HCT116 (cell line): ENCODE measurements around the gene TMEM204.

Source experiments
- ELF1 ChIP-seq: IDR thresholded peaks from 2 replicates; pipeline ENCODE4 v1.6.1; 2012; ENCODE audit warnings: low read depth, borderline replicate concordance
- EZH2 ChIP-seq: fragments of 200-600 bp; sonication (generic); IDR thresholded peaks from 2 replicates; pipeline ENCODE4 v1.6.1; 2017; ENCODE audit warnings: antibody characterized with exemption, mixed run types
- EZH2phosphoT487 ChIP-seq: fragments of 200-600 bp; IDR thresholded peaks from 2 replicates; pipeline ENCODE4 v1.6.1; 2018; ENCODE audit warnings: antibody characterized with exemption, borderline replicate concordance
- JUND ChIP-seq: IDR thresholded peaks from 2 replicates; pipeline ENCODE4 v1.6.1; 2012
- POLR2A ChIP-seq: IDR thresholded peaks from 2 replicates; pipeline ENCODE4 v1.7.0; 2011; ENCODE audit warnings: borderline replicate concordance; ENCODE audit not compliant: insufficient read depth, insufficient read length; ENCODE audit errors: extremely low read depth
- POLR2AphosphoS5 ChIP-seq: IDR thresholded peaks from 2 replicates; pipeline ENCODE4 v1.6.1; 2011; ENCODE audit warnings: mild to moderate bottlenecking, low read depth, low read length, moderate library complexity
- RAD21 ChIP-seq: IDR thresholded peaks from 2 replicates; pipeline ENCODE4 v1.6.1; 2012; ENCODE audit warnings: low read depth, mild to moderate bottlenecking
- SP1 ChIP-seq: IDR thresholded peaks from 2 replicates; pipeline ENCODE4 v1.6.1; 2012; ENCODE audit warnings: low read depth
- SRF ChIP-seq: IDR thresholded peaks from 2 replicates; pipeline ENCODE4 v1.6.1; 2012; ENCODE audit warnings: low read depth
- YY1 ChIP-seq: IDR thresholded peaks from 2 replicates; pipeline ENCODE4 v1.6.1; 2011; ENCODE audit warnings: low read length, low read depth, moderate library complexity, mild to moderate bottlenecking; ENCODE audit not compliant: insufficient replicate concordance; ENCODE audit errors: extremely low read depth
- ZNF274 ChIP-seq: fragments of 200-500 bp; sonication (Bioruptor generic); IDR thresholded peaks from 2 replicates; pipeline ENCODE4 v1.6.1; 2014; ENCODE audit warnings: mild to moderate bottlenecking, low read depth, low read length, inconsistent platforms
- TF ChIP-seq, protein P1 (sequence below), 3 experiments: fragments of 200-600 bp in 1 of 3; sonication (generic) in 1 of 3; IDR thresholded peaks in 2 of 3; conservative IDR thresholded peaks in 1 of 3; 2 replicates each; pipeline ENCODE4 v1.5.1; 2012 to 2017; ENCODE audit warnings: low read depth in 2 of 3, low read length in 2 of 3, antibody characterized with exemption in 1 of 3, borderline replicate concordance in 1 of 3, control low read depth in 1 of 3, mild to moderate bottlenecking in 1 of 3, mixed read lengths in 1 of 3, mixed run types in 1 of 3, moderate library complexity in 1 of 3; ENCODE audit not compliant: insufficient read depth in 1 of 3
- TF ChIP-seq, protein P2 (sequence below): IDR thresholded peaks from 2 replicates; pipeline ENCODE4 v1.6.1; 2012; ENCODE audit warnings: low read depth
- TF ChIP-seq, protein P3 (sequence below): IDR thresholded peaks from 2 replicates; pipeline ENCODE4 v1.6.1; 2012

DNA sequence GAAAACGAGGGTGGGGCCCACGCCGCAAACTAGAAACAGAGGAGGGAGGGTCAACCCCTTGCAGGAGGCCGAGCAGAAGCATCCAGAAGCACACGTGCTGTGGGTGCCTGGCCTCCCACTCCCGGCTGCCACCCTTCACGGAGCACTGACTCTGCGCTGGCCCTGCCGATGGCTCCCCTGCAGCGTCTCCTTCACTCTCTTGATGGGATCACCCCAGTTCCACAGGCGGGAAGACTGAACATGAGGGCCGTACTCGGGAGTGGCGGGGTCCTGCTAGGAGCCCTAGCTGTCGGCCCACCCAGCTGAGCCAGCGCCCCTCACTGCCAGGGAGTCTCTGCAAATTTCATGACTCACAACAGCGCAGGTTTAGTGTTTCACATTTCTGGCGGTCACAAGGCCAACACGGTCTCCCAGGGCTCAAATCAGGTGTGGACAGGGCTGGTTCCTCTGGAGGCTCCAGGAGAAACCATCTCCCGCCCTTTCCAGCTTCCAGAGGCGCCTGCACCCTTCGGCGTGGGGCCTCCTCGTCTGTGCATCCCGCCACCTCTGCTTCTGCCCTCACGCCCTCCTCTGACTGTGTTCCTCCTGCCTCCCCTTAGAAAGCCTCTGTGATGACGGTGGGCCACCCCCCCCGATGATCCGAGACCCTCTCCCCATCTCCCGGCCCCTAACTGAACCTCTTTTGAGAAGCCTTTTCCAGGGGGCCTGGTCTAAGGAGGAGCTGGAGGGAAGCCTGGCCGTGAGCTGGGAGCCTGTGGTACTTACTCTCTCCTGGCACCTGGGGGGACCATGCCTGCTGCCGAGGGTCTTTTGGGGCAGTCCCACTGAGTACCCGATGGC is 46.7 kb upstream of the TMEM204 start:
- TF ChIP-seq, protein P1, sequence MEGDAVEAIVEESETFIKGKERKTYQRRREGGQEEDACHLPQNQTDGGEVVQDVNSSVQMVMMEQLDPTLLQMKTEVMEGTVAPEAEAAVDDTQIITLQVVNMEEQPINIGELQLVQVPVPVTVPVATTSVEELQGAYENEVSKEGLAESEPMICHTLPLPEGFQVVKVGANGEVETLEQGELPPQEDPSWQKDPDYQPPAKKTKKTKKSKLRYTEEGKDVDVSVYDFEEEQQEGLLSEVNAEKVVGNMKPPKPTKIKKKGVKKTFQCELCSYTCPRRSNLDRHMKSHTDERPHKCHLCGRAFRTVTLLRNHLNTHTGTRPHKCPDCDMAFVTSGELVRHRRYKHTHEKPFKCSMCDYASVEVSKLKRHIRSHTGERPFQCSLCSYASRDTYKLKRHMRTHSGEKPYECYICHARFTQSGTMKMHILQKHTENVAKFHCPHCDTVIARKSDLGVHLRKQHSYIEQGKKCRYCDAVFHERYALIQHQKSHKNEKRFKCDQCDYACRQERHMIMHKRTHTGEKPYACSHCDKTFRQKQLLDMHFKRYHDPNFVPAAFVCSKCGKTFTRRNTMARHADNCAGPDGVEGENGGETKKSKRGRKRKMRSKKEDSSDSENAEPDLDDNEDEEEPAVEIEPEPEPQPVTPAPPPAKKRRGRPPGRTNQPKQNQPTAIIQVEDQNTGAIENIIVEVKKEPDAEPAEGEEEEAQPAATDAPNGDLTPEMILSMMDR (IDR thresholded peaks at IDR 0.05 in 2 of 3, conservative IDR thresholded peaks at IDR 0.05 in 1 of 3; ENCODE audit: borderline replicate concordance in 1 of 3, insufficient read depth in 1 of 3, low read depth in 2 of 3, low read length in 2 of 3): no peak
- TF ChIP-seq POLR2AphosphoS5 (no peak), SRF (no peak), POLR2A (no peak), ELF1 (no peak), YY1 (no peak), JUND (no peak), EZH2 (no peak), ZNF274 (no peak), RAD21 (no peak), SP1 (no peak), EZH2phosphoT487 (no peak)
- TF ChIP-seq, protein P2, sequence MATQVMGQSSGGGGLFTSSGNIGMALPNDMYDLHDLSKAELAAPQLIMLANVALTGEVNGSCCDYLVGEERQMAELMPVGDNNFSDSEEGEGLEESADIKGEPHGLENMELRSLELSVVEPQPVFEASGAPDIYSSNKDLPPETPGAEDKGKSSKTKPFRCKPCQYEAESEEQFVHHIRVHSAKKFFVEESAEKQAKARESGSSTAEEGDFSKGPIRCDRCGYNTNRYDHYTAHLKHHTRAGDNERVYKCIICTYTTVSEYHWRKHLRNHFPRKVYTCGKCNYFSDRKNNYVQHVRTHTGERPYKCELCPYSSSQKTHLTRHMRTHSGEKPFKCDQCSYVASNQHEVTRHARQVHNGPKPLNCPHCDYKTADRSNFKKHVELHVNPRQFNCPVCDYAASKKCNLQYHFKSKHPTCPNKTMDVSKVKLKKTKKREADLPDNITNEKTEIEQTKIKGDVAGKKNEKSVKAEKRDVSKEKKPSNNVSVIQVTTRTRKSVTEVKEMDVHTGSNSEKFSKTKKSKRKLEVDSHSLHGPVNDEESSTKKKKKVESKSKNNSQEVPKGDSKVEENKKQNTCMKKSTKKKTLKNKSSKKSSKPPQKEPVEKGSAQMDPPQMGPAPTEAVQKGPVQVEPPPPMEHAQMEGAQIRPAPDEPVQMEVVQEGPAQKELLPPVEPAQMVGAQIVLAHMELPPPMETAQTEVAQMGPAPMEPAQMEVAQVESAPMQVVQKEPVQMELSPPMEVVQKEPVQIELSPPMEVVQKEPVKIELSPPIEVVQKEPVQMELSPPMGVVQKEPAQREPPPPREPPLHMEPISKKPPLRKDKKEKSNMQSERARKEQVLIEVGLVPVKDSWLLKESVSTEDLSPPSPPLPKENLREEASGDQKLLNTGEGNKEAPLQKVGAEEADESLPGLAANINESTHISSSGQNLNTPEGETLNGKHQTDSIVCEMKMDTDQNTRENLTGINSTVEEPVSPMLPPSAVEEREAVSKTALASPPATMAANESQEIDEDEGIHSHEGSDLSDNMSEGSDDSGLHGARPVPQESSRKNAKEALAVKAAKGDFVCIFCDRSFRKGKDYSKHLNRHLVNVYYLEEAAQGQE: no peak
- TF ChIP-seq, protein P3, sequence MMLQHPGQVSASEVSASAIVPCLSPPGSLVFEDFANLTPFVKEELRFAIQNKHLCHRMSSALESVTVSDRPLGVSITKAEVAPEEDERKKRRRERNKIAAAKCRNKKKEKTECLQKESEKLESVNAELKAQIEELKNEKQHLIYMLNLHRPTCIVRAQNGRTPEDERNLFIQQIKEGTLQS: no peak
